SK-N-MC (cell line): ENCODE results near the gene CA6.

Experiments
- EZH2 ChIP-seq: fragments of 200-600 bp; sonication (generic); IDR thresholded peaks from one replicate; pipeline ENCODE4 v1.6.1; 2017; ENCODE audit warnings: antibody characterized with exemption
- POLR2AphosphoS5 ChIP-seq: IDR thresholded peaks from 2 replicates; pipeline ENCODE4 v1.6.1; 2012; ENCODE audit warnings: mild to moderate bottlenecking, low read depth, low read length, borderline replicate concordance

DNA sequence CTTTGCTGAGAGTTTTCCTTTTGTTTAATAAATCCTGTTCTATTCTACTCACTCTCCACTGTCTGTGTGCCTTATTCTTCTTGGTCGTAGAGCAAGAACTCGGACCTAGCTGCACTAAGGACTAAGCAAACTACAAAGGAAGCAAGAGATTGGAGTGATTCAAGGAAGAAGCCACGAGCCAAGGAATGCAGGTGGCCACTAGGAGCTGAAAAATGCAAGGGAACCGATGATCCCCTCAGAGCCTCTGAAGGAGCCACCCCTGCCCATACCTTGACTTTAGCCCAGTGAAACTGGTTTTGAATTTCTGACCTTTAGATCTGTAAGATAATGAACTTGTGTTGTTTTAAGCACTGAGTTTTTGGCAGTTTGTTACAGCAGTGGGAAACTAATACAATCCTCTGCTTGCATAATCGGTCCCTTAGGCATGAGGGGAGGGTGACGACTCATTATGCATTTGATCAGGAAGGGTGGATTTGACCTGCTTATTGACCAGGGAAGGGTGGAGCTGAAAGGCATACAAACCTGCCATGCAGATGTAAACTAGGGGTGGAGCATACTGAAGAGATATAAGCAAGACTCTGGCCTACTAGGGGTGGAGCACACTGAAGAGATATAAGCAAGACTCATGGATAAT, 6.2 kb upstream of the CA6 start:
- no peak for TF ChIP-seq EZH2
- TF ChIP-seq POLR2AphosphoS5, result no peak
